HEK293 (cell line): ENCODE data around the gene MTIF2.

Experiments used
- GLI2 ChIP-seq: fragments of 450-650 bp; formaldehyde crosslinking; IDR thresholded peaks from 2 replicates; pipeline ENCODE4; 2017; ENCODE audit warnings: missing biosample characterization, missing genetic modification characterization, low read depth, borderline replicate concordance
- KLF10 ChIP-seq: fragments of 450-650 bp; IDR thresholded peaks from 2 replicates; pipeline ENCODE4 v1.5.1; 2018; ENCODE audit warnings: missing biosample characterization, mild to moderate bottlenecking, missing genetic modification characterization
- MYNN ChIP-seq: fragments of 450-650 bp; formaldehyde crosslinking; IDR thresholded peaks from 2 replicates; pipeline ENCODE4 v1.5.1; 2016; ENCODE audit warnings: missing biosample characterization, missing genetic modification characterization, borderline replicate concordance
- MZF1 ChIP-seq: fragments of 450-650 bp; formaldehyde crosslinking; IDR thresholded peaks from 2 replicates; pipeline ENCODE4 v1.5.1; 2017; ENCODE audit warnings: missing biosample characterization, missing genetic modification characterization, borderline replicate concordance
- OVOL3 ChIP-seq: fragments of 450-650 bp; formaldehyde crosslinking; IDR thresholded peaks from 2 replicates; pipeline ENCODE4 v1.5.1; 2016; ENCODE audit warnings: missing biosample characterization, missing genetic modification characterization
- SCRT2 ChIP-seq: fragments of 450-650 bp; formaldehyde crosslinking; IDR thresholded peaks from 2 replicates; pipeline ENCODE4 v1.5.1; 2016; ENCODE audit warnings: missing biosample characterization, missing genetic modification characterization
- ZEB2 ChIP-seq: fragments of 450-650 bp; formaldehyde crosslinking; IDR thresholded peaks from 2 replicates; pipeline ENCODE4 v1.5.1; 2016; ENCODE audit warnings: missing biosample characterization, missing genetic modification characterization
- ZFP37 ChIP-seq: fragments of 450-650 bp; formaldehyde crosslinking; IDR thresholded peaks from 2 replicates; pipeline ENCODE4 v1.5.1; 2016; ENCODE audit warnings: missing biosample characterization, missing genetic modification characterization
- ZFP69B ChIP-seq: fragments of 450-650 bp; formaldehyde crosslinking; IDR thresholded peaks from 2 replicates; pipeline ENCODE4 v1.5.1; 2016; ENCODE audit warnings: missing biosample characterization, missing genetic modification characterization
- ZNF155 ChIP-seq: fragments of 450-650 bp; formaldehyde crosslinking; IDR thresholded peaks from 2 replicates; pipeline ENCODE4 v1.5.1; 2016; ENCODE audit warnings: missing biosample characterization, missing genetic modification characterization
- ZNF16 ChIP-seq: fragments of 450-650 bp; formaldehyde crosslinking; IDR thresholded peaks from 2 replicates; pipeline ENCODE4 v1.5.1; 2016; ENCODE audit warnings: low read depth, missing biosample characterization, missing genetic modification characterization
- ZNF175 ChIP-seq: fragments of 450-650 bp; formaldehyde crosslinking; IDR thresholded peaks from 2 replicates; pipeline ENCODE4 v1.5.1; 2016; ENCODE audit warnings: missing biosample characterization, missing genetic modification characterization
- ZNF214 ChIP-seq: fragments of 450-650 bp; formaldehyde crosslinking; IDR thresholded peaks from 2 replicates; pipeline ENCODE4 v1.5.1; 2017; ENCODE audit warnings: missing biosample characterization, mild to moderate bottlenecking, missing genetic modification characterization, borderline replicate concordance
- ZNF248 ChIP-seq: fragments of 450-650 bp; formaldehyde crosslinking; IDR thresholded peaks from 2 replicates; pipeline ENCODE4 v1.5.1; 2017; ENCODE audit warnings: missing biosample characterization, missing genetic modification characterization
- ZNF302 ChIP-seq: fragments of 450-650 bp; formaldehyde crosslinking; IDR thresholded peaks from 2 replicates; pipeline ENCODE4 v1.5.1; 2016; ENCODE audit warnings: missing biosample characterization, missing genetic modification characterization, low read depth
- ZNF335 ChIP-seq: fragments of 450-650 bp; formaldehyde crosslinking; conservative IDR thresholded peaks from 2 replicates; pipeline ENCODE4 v1.5.1; 2016; ENCODE audit warnings: missing biosample characterization, missing genetic modification characterization
- ZNF391 ChIP-seq: fragments of 450-650 bp; formaldehyde crosslinking; IDR thresholded peaks from 2 replicates; pipeline ENCODE4 v1.5.1; 2016; ENCODE audit warnings: low read depth, missing biosample characterization, missing genetic modification characterization, borderline replicate concordance
- ZNF555 ChIP-seq: fragments of 450-650 bp; formaldehyde crosslinking; conservative IDR thresholded peaks from 2 replicates; pipeline ENCODE4 v1.5.1; 2017; ENCODE audit warnings: missing biosample characterization, mild to moderate bottlenecking, missing genetic modification characterization, inconsistent platforms
- ZNF585B ChIP-seq: fragments of 450-650 bp; formaldehyde crosslinking; IDR thresholded peaks from 2 replicates; pipeline ENCODE4 v1.5.1; 2016; ENCODE audit warnings: missing biosample characterization, missing genetic modification characterization
- ZNF600 ChIP-seq: fragments of 450-650 bp; formaldehyde crosslinking; IDR thresholded peaks from 2 replicates; pipeline ENCODE4 v1.5.1; 2016; ENCODE audit warnings: missing biosample characterization, missing genetic modification characterization
- ZNF707 ChIP-seq: fragments of 450-650 bp; formaldehyde crosslinking; IDR thresholded peaks from 2 replicates; pipeline ENCODE4 v1.5.1; 2016; ENCODE audit warnings: missing biosample characterization, missing genetic modification characterization
- ZNF837 ChIP-seq: fragments of 450-650 bp; formaldehyde crosslinking; IDR thresholded peaks from 2 replicates; pipeline ENCODE4 v1.5.1; 2016; ENCODE audit warnings: missing biosample characterization, missing genetic modification characterization
- ZNF843 ChIP-seq: fragments of 450-650 bp; formaldehyde crosslinking; IDR thresholded peaks from 2 replicates; pipeline ENCODE4 v1.5.1; 2016; ENCODE audit warnings: missing biosample characterization, missing genetic modification characterization
- ZXDB ChIP-seq: fragments of 450-650 bp; formaldehyde crosslinking; IDR thresholded peaks from 2 replicates; pipeline ENCODE4 v1.5.1; 2016; ENCODE audit warnings: missing biosample characterization, missing genetic modification characterization
- TF ChIP-seq, protein P1 (sequence below): fragments of 450-650 bp; formaldehyde crosslinking; IDR thresholded peaks from 2 replicates; pipeline ENCODE4 v1.5.1; 2016; ENCODE audit warnings: missing biosample characterization, missing genetic modification characterization
- TF ChIP-seq, protein P2 (sequence below): fragments of 450-650 bp; formaldehyde crosslinking; IDR thresholded peaks from 2 replicates; pipeline ENCODE4 v1.5.1; 2016; ENCODE audit warnings: missing biosample characterization, missing genetic modification characterization
- TF ChIP-seq, protein P3 (sequence below): fragments of 450-650 bp; formaldehyde crosslinking; IDR thresholded peaks from 2 replicates; pipeline ENCODE4 v1.5.1; 2016; ENCODE audit warnings: missing biosample characterization, missing genetic modification characterization
- TF ChIP-seq, protein P4 (sequence below): fragments of 450-650 bp; formaldehyde crosslinking; IDR thresholded peaks from 2 replicates; pipeline ENCODE4 v1.5.1; 2016; ENCODE audit warnings: missing biosample characterization, missing genetic modification characterization
- TF ChIP-seq, protein P5 (sequence below): fragments of 450-650 bp; formaldehyde crosslinking; conservative IDR thresholded peaks from 2 replicates; pipeline ENCODE4 v1.5.1; 2016; ENCODE audit warnings: low read depth, missing biosample characterization, missing genetic modification characterization
- TF ChIP-seq, protein P6 (sequence below): fragments of 450-650 bp; formaldehyde crosslinking; IDR thresholded peaks from 2 replicates; pipeline ENCODE4 v1.5.1; 2016; ENCODE audit warnings: missing biosample characterization, missing genetic modification characterization

The MTIF2 gene

DNA sequence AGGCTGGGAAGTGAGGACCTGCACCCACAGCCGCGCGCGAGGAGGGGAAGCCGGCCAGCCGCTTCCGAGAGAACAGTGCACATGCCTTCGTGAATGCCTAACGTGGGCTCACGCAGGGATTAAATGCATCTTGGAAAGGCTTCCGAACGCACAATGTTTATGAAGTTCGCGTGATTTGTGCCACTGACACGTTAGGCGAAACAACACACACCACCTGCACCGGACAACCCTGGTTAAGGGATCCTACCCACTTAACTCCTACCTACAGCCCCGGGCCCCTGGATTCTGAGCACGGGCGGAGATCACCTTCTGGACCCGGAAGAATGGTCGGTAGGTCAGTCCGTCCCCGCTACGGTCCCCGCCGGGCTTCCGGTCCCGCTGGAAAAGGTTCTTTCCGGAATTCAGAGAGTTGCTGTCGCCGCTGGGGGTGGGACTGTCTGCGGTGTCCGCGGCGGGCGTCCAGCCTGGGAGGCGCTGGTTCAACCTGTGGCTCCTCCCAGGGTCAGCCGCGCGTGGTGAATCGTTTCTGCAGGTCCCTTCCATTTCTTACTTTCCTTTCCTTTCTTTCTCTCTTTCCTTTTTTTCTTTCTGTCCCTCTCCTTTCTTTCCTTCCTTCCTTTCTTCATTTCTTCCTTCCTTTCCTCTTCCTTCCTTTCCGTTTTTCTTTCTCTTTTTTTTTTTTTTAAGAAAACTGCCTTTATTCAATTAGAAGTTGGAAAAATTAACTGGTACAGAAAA lies at the start of gene MTIF2 (continued):
- peak; percentile 74 for TF ChIP-seq ZFP69B (tag by site-specific recombination)
- TF ChIP-seq ZNF248 (tag by site-specific recombination), result no peak
- TF ChIP-seq ZNF555, result no peak
- TF ChIP-seq ZEB2 (tag by site-specific recombination), result peak; percentile 79
- TF ChIP-seq OVOL3 (tag by site-specific recombination), result peak; percentile 92
- no peak for TF ChIP-seq ZNF214 (tag by site-specific recombination)
- TF ChIP-seq, protein P1, sequence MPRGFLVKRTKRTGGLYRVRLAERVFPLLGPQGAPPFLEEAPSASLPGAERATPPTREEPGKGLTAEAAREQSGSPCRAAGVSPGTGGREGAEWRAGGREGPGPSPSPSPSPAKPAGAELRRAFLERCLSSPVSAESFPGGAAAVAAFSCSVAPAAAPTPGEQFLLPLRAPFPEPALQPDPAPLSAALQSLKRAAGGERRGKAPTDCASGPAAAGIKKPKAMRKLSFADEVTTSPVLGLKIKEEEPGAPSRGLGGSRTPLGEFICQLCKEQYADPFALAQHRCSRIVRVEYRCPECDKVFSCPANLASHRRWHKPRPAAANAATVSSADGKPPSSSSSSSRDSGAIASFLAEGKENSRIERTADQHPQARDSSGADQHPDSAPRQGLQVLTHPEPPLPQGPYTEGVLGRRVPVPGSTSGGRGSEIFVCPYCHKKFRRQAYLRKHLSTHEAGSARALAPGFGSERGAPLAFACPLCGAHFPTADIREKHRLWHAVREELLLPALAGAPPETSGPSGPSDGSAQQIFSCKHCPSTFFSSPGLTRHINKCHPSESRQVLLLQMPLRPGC (tag by site-specific recombination), result peak; percentile 37; the same call in 1 of the 2 replicates
- TF ChIP-seq ZNF600 (tag by site-specific recombination), result peak; percentile 71
- no peak for TF ChIP-seq ZNF837 (tag by site-specific recombination)
- no peak for TF ChIP-seq MZF1 (tag by site-specific recombination)
- no peak; the same call in 1 of the 2 replicates for TF ChIP-seq ZNF585B
- no peak for TF ChIP-seq ZNF175 (tag by site-specific recombination)
- TF ChIP-seq GLI2 (tag by site-specific recombination), result no peak
- TF ChIP-seq, protein P2, sequence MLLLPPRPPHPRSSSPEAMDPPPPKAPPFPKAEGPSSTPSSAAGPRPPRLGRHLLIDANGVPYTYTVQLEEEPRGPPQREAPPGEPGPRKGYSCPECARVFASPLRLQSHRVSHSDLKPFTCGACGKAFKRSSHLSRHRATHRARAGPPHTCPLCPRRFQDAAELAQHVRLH (tag by site-specific recombination), result peak; percentile 99
- peak; percentile 99 for TF ChIP-seq SCRT2 (tag by site-specific recombination)
- no peak for TF ChIP-seq ZNF707 (tag by site-specific recombination)
- TF ChIP-seq ZNF155, result no peak
- TF ChIP-seq ZNF335, result peak; percentile 87
- peak; percentile 99 for TF ChIP-seq ZXDB (tag by site-specific recombination)
- TF ChIP-seq, protein P3, sequence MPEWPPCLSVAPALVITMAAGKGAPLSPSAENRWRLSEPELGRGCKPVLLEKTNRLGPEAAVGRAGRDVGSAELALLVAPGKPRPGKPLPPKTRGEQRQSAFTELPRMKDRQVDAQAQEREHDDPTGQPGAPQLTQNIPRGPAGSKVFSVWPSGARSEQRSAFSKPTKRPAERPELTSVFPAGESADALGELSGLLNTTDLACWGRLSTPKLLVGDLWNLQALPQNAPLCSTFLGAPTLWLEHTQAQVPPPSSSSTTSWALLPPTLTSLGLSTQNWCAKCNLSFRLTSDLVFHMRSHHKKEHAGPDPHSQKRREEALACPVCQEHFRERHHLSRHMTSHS (tag by site-specific recombination), result no peak
- no peak; the same call in none of the 2 replicates for TF ChIP-seq ZNF391
- TF ChIP-seq, protein P4, sequence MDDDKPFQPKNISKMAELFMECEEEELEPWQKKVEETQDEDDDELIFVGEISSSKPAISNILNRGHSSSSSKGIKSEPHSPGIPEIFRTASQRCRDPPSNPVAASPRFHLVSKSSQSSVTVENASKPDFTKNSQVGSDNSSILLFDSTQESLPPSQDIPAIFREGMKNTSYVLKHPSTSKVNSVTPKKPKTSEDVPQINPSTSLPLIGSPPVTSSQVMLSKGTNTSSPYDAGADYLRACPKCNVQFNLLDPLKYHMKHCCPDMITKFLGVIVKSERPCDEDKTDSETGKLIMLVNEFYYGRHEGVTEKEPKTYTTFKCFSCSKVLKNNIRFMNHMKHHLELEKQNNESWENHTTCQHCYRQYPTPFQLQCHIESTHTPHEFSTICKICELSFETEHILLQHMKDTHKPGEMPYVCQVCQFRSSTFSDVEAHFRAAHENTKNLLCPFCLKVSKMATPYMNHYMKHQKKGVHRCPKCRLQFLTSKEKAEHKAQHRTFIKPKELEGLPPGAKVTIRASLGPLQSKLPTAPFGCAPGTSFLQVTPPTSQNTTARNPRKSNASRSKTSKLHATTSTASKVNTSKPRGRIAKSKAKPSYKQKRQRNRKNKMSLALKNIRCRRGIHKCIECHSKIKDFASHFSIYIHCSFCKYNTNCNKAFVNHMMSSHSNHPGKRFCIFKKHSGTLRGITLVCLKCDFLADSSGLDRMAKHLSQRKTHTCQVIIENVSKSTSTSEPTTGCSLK, result no peak
- TF ChIP-seq, protein P5, sequence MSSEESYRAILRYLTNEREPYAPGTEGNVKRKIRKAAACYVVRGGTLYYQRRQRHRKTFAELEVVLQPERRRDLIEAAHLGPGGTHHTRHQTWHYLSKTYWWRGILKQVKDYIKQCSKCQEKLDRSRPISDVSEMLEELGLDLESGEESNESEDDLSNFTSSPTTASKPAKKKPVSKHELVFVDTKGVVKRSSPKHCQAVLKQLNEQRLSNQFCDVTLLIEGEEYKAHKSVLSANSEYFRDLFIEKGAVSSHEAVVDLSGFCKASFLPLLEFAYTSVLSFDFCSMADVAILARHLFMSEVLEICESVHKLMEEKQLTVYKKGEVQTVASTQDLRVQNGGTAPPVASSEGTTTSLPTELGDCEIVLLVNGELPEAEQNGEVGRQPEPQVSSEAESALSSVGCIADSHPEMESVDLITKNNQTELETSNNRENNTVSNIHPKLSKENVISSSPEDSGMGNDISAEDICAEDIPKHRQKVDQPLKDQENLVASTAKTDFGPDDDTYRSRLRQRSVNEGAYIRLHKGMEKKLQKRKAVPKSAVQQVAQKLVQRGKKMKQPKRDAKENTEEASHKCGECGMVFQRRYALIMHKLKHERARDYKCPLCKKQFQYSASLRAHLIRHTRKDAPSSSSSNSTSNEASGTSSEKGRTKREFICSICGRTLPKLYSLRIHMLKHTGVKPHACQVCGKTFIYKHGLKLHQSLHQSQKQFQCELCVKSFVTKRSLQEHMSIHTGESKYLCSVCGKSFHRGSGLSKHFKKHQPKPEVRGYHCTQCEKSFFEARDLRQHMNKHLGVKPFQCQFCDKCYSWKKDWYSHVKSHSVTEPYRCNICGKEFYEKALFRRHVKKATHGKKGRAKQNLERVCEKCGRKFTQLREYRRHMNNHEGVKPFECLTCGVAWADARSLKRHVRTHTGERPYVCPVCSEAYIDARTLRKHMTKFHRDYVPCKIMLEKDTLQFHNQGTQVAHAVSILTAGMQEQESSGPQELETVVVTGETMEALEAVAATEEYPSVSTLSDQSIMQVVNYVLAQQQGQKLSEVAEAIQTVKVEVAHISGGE (tag by site-specific recombination), result peak; percentile 99
- TF ChIP-seq ZNF302 (tag by site-specific recombination), result no peak
- TF ChIP-seq ZNF16, result no peak
- TF ChIP-seq MYNN (tag by site-specific recombination), result no peak
- TF ChIP-seq ZFP37, result peak; percentile 94; the same call in 1 of the 2 replicates
- TF ChIP-seq, protein P6, sequence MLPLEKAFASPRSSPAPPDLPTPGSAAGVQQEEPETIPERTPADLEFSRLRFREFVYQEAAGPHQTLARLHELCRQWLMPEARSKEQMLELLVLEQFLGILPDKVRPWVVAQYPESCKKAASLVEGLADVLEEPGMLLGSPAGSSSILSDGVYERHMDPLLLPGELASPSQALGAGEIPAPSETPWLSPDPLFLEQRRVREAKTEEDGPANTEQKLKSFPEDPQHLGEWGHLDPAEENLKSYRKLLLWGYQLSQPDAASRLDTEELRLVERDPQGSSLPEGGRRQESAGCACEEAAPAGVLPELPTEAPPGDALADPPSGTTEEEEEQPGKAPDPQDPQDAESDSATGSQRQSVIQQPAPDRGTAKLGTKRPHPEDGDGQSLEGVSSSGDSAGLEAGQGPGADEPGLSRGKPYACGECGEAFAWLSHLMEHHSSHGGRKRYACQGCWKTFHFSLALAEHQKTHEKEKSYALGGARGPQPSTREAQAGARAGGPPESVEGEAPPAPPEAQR, result no peak; the same call in 1 of the 2 replicates
- TF ChIP-seq ZNF843 (tag by site-specific recombination), result peak; percentile 46; the same call in 1 of the 2 replicates
- TF ChIP-seq KLF10 (tag by site-specific recombination), result no peak; the same call in 1 of the 2 replicates
